PFSK-1 (cell line): ENCODE results near the gene EFEMP2.

Source experiments
- POLR2AphosphoS5 ChIP-seq: IDR thresholded peaks from 2 replicates; pipeline ENCODE4 v1.6.1; 2012; ENCODE audit warnings: low read depth, mild to moderate bottlenecking, control low read depth, low read length, moderate library complexity
- SIN3A ChIP-seq: IDR thresholded peaks from 2 replicates; pipeline ENCODE4 v1.6.1; 2012; ENCODE audit warnings: mild to moderate bottlenecking, low read length, moderate library complexity, borderline replicate concordance; ENCODE audit not compliant: insufficient read depth
- TAF1 ChIP-seq: IDR thresholded peaks from 2 replicates; pipeline ENCODE4 v1.6.1; 2012; ENCODE audit warnings: low read length, control low read depth, borderline replicate concordance; ENCODE audit not compliant: insufficient read depth
- TF ChIP-seq, protein P1 (sequence below), 2 experiments: IDR thresholded peaks; 2 replicates each; pipeline versions ENCODE4 v1.6.1 to v1.8.0; 2011 to 2012; ENCODE audit warnings: low read depth in 2 of 2, low read length in 2 of 2, control low read depth in 1 of 2, inconsistent platforms in 1 of 2, mild to moderate bottlenecking in 1 of 2, moderate library complexity in 1 of 2; ENCODE audit not compliant: insufficient read depth in 1 of 2

DNA sequence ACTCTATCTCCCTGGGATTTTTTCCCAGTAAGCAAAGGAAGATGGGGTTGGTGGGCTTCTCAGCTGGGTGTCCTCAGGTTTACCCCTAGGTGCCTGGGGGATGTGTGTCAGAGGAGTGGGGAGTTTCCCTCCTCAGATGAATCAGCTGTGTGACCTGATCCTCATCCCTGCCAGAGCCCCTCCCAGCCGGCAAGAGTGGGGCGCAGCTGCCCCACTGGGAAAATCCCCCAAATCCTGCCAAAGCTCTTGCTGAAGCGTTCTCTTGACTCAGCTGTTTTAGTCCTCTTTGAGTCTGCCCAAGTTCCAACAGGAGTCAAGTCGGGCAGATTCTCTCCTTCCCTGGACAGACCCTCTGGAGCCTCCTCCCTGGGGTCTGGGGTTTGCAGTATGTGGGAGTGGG, 40.2 kb upstream of the EFEMP2 start:
- no peak for TF ChIP-seq POLR2AphosphoS5
- TF ChIP-seq TAF1 = no peak
- TF ChIP-seq, protein P1, sequence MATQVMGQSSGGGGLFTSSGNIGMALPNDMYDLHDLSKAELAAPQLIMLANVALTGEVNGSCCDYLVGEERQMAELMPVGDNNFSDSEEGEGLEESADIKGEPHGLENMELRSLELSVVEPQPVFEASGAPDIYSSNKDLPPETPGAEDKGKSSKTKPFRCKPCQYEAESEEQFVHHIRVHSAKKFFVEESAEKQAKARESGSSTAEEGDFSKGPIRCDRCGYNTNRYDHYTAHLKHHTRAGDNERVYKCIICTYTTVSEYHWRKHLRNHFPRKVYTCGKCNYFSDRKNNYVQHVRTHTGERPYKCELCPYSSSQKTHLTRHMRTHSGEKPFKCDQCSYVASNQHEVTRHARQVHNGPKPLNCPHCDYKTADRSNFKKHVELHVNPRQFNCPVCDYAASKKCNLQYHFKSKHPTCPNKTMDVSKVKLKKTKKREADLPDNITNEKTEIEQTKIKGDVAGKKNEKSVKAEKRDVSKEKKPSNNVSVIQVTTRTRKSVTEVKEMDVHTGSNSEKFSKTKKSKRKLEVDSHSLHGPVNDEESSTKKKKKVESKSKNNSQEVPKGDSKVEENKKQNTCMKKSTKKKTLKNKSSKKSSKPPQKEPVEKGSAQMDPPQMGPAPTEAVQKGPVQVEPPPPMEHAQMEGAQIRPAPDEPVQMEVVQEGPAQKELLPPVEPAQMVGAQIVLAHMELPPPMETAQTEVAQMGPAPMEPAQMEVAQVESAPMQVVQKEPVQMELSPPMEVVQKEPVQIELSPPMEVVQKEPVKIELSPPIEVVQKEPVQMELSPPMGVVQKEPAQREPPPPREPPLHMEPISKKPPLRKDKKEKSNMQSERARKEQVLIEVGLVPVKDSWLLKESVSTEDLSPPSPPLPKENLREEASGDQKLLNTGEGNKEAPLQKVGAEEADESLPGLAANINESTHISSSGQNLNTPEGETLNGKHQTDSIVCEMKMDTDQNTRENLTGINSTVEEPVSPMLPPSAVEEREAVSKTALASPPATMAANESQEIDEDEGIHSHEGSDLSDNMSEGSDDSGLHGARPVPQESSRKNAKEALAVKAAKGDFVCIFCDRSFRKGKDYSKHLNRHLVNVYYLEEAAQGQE (IDR thresholded peaks at IDR 0.05; ENCODE audit: insufficient read depth in 1 of 2, low read depth in 2 of 2, low read length in 2 of 2) = no peak
- TF ChIP-seq SIN3A = no peak
